ENCODE measurements around the gene SMAD3.
A peak's percentile ranks its signal among the peaks of the same experiment; 100 is the strongest.

Gene SMAD3

DNA sequence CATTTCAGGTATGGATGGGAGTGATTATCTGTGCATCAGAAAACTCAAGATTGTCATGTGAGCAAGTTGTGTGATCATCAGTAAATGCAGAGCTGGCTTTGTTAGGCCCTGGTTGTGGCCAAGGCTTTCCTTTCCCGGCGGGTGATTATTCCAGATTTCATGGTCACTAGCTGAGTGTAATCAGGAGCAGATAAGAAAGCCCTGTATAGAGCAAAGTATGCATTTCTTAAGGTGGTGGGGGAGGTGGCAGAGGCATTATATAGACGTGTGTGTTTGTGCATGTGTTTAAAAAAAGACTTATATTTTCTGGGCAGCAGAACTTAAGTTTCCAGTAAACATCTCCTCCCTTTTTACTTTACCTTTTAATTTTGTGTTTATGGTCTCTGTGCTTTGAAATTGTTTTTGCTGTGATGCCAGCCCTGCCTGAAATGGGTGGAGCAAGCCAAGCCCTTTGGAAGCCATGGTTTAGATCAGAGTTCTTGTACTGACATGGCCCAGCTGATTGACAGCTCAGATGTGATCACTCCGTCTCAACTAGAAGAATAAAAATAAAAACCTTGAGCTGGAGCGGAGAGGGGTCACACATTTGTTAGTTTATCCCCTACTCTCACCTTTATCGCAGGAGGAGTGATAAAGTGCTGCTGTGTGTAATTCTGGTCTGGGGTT is 22.2 kb downstream of the SMAD3 start:
- H3K27me3 ChIP-seq (ENCODE audit: low read depth, low read length): no peaks in the 10 kb centered on the region
- no peaks in the 10 kb centered on the region for H3K9me3 ChIP-seq (ENCODE audit: control insufficient read depth in 1 of 2, low read length in 2 of 2)
- no peaks in the 10 kb centered on the region for H3K36me3 ChIP-seq (ENCODE audit: control insufficient read depth in 1 of 2, insufficient read depth in 2 of 2, low read length in 2 of 2)
- H3K4me3 ChIP-seq (ENCODE audit: low read depth in 1 of 2, low read length in 2 of 2): no peak overlapping the region
- peaks cover 52 to 53% of the 10 kb centered on the region in 2 donors for H3K4me1 ChIP-seq (ENCODE audit: control insufficient read depth in 1 of 2, insufficient read depth in 2 of 2, low read length in 2 of 2)
- peak overlapping the region; percentile 14 for H3K27ac ChIP-seq (ENCODE audit: low read length)

DNA sequence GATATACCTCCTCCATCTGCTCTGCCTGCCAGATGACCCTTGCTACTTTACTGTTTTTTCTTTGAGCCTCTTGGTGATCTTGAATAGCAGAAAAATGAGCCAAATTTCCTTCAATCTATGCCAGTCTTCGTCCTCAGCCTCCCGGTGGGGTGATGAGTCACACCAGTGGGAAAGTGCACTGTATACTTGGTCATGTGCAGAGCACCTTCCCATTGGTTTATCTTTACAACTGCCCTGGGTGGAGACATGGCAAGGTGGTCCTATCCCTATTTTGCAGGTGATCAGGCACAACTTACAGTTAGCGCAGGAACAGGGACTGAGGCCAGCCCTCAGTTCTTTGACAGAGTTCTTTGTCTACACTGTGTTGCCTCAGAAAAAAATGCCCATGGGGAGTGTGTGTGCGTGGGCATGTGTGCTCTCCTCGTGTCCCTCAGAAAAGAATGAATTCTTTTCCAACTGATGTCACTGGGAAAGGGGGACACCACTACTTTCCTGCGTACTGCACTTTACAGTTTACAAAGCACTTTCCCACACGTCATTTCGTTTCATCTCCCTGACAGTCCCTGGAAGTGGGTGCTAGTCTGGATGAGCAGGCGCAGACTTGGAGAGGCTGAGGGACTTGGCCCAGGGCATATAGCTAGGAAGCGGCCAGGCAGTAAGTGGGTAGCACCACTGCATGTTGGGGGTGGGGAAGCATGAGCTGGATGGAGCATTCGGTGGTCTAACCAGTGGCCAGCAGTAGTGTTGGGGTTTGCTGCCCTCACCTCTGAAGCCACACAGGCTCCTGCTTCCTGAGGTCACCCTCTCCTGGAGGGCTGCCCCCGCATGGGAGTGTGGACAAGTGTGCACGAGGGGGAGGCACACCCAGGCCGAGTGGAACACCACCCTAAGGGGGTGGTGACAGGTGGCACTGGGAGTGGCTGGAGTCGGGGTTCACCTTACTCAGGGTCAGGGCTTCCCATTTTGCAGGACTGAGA is 24.1 kb downstream of the SMAD3 start:
- Histone ChIP-seq H3K27ac (ENCODE audit: low read length) (no peak overlapping the region), H3K4me3 (ENCODE audit: low read depth in 1 of 2, low read length in 2 of 2) (no peak overlapping the region), H3K36me3 (ENCODE audit: control insufficient read depth in 1 of 2, insufficient read depth in 2 of 2, low read length in 2 of 2) (peaks cover 3 to 7% of the 10 kb centered on the region in 2 donors), H3K27me3 (ENCODE audit: low read depth, low read length) (no peaks in the 10 kb centered on the region), H3K9me3 (ENCODE audit: control insufficient read depth in 1 of 2, low read length in 2 of 2) (no peaks in the 10 kb centered on the region), H3K4me1 (ENCODE audit: control insufficient read depth in 1 of 2, insufficient read depth in 2 of 2, low read length in 2 of 2) (peaks cover 52 to 53% of the 10 kb centered on the region in 2 donors)

DNA sequence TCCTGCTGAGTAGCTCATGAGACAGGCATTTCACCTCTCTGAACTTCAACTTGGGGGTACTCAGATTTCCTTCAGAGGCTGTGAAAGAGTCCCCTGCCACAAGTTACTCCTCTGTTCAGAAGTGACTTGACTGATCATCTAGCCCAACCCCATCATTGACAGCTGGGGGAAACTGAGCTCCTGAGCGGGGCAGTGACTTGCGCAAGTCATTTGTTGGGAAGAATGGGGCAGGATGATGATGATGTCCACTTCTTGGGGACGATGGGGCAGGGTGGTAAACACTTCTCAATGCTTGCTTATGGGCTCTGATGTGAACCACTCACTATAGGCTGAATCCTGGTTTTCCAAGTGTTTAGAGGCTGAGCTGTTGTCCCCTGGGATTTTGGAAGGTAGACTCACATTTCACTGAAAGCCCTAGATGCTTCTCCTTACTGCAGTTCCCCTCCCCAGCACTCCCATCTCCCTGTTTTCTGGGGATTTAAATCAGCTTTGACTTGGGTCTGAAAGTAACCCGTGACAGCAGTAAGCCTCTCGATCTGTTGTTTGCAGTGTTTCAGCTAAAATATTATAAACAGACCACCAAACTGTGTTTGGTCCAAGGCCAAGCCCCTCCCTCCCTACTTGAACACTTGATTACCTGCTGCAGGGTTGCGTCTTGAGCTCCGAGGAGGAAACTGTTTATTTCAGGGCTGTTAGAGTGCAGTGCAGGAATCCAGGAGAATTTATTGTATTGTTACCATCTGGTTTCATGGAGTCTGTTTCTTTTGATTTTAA is 25.1 kb downstream of the SMAD3 start:
- H3K4me1 ChIP-seq (ENCODE audit: control insufficient read depth in 1 of 2, insufficient read depth in 2 of 2, low read length in 2 of 2): peaks cover 43% of the 10 kb centered on the region in 2 donors
- no peaks in the 10 kb centered on the region for H3K9me3 ChIP-seq (ENCODE audit: control insufficient read depth in 1 of 2, low read length in 2 of 2)
- peak overlapping the region in 1 of 2 donors; percentile 28 for H3K4me3 ChIP-seq (ENCODE audit: low read depth in 1 of 2, low read length in 2 of 2)
- peak overlapping the region; percentile 35 for H3K27ac ChIP-seq (ENCODE audit: low read length)
- no peaks in the 10 kb centered on the region for H3K27me3 ChIP-seq (ENCODE audit: low read depth, low read length)
- H3K36me3 ChIP-seq (ENCODE audit: control insufficient read depth in 1 of 2, insufficient read depth in 2 of 2, low read length in 2 of 2): peaks cover 3 to 7% of the 10 kb centered on the region in 2 donors

DNA sequence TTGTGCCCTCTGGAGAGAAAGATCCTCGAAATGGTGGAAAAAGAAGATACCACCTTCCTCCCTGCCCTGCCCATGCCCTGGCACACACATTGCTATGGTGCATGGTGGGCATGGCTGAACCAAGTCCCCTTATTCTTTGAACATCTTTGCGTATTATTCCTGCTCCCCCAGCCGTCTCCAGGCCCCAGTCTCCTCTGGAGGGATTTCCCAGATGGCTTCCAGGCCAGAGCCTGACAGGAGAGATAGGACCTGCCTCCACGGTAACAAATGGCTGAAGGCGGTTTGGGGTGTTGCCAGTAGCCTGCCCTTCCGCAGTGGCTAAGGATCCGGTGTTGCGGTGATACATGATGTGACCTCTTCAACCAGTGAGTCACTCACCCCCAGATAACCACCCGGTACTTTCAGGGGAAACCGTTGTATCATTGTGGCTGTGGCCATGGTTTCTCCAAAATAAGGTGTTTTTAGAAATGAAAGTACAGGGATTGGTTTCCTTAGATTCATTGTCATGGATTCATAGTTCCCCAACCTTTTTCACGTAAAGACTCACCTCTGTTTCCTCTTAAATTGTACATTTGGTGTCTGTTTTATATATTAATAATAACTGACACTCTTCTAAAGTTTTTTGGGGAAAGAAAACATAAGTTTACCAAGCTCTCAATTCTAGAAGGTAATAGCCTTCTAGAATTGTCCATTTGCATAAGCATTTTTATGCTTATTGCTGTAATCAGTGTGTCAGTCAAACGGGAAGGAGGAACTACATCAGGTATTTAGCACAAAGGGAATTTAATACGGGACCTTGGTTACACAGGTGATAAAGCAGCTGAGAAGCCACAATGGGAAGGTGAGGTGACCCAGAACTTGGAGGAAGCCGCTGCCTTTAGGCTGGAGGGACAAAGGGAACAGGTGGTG is 25.9 kb downstream of the SMAD3 start:
- H3K4me1 ChIP-seq (ENCODE audit: control insufficient read depth in 1 of 2, insufficient read depth in 2 of 2, low read length in 2 of 2): peaks cover 35% of the 10 kb centered on the region in 2 donors
- H3K4me3 ChIP-seq (ENCODE audit: low read depth in 1 of 2, low read length in 2 of 2): no peak overlapping the region
- H3K27ac ChIP-seq (ENCODE audit: low read length): peak overlapping the region; percentile 35
- H3K36me3 ChIP-seq (ENCODE audit: control insufficient read depth in 1 of 2, insufficient read depth in 2 of 2, low read length in 2 of 2): peaks cover 3 to 7% of the 10 kb centered on the region in 2 donors
- no peaks in the 10 kb centered on the region for H3K27me3 ChIP-seq (ENCODE audit: low read depth, low read length)
- H3K9me3 ChIP-seq (ENCODE audit: control insufficient read depth in 1 of 2, low read length in 2 of 2): no peaks in the 10 kb centered on the region

DNA sequence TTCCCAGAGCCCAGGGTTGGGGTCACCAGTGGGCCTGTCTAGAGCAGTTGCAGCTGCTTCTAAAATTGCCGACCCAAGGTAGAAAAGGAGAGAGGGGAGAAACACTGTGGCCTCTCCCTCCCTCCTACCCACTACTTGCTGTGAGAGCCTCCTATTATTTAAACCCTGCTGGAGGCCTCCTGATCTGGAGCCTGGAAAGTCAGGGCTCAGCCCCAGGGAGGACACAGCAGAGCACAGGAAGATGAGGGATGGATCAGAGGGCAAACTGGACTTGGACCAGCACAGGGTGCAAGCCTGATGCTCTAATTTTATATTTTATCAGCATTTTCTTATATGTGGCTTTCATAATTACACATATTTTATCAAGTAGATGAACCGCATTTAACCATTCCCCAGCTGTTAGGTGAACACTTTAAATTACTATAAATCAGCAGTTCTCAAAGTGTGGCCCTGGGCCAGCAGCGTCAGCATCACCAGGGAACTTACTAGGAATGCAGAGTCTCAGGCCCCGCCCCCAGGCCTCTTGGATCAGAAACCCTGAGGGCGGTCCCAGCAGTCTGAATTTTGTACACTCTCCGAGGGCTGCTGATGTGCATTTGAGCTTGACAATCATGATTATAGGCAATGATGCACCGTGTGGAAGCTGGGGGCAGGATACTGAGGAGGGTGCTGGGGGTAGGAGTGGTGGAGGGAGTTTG is 26.7 kb downstream of the SMAD3 start:
- Histone ChIP-seq H3K27me3 (ENCODE audit: low read depth, low read length) (no peaks in the 10 kb centered on the region), H3K4me1 (ENCODE audit: control insufficient read depth in 1 of 2, insufficient read depth in 2 of 2, low read length in 2 of 2) (peaks cover 30 to 31% of the 10 kb centered on the region in 2 donors), H3K36me3 (ENCODE audit: control insufficient read depth in 1 of 2, insufficient read depth in 2 of 2, low read length in 2 of 2) (peaks cover 3 to 7% of the 10 kb centered on the region in 2 donors), H3K27ac (ENCODE audit: low read length) (peak overlapping the region; percentile 35), H3K9me3 (ENCODE audit: control insufficient read depth in 1 of 2, low read length in 2 of 2) (no peaks in the 10 kb centered on the region), H3K4me3 (ENCODE audit: low read depth in 1 of 2, low read length in 2 of 2) (no peak overlapping the region)

DNA sequence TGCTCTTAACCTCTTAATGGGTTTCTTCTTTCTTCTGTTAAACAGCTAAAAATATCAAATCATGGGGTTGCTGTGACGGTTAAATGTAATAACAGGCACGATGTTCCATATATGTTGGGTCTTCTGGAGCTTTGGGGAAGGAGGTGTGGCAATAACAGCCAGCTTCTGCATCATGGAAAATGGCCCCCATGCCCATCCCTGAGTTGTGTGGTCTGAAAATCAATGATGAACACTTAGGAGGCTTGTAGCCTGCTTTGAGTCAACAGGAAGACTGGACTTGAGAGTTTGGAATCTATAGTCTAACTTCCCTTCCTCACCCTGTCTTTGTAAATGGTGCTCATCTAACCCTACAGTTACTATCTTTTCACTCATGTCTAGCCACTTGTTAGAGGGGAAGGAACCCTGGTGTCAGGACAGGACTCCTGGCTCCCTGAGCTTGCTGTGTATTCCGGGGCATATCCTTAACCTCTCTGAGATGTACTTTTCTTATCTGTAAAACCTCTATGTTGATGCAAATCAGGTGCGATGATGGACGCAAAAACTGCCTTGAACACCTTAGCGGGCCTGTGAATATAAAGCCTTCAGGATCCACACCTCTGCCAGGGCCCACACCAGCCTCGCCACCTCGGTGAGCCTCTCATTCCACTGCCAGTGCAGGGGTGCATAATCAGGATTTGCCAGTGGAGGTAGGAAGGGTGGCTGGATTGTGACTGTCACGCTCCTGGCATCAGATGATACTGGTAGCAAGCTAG is 27.5 kb downstream of the SMAD3 start:
- H3K9me3 ChIP-seq (ENCODE audit: control insufficient read depth in 1 of 2, low read length in 2 of 2): no peaks in the 10 kb centered on the region
- no peaks in the 10 kb centered on the region for H3K27me3 ChIP-seq (ENCODE audit: low read depth, low read length)
- no peak overlapping the region for H3K4me3 ChIP-seq (ENCODE audit: low read depth in 1 of 2, low read length in 2 of 2)
- peaks cover 24 to 31% of the 10 kb centered on the region in 2 donors for H3K4me1 ChIP-seq (ENCODE audit: control insufficient read depth in 1 of 2, insufficient read depth in 2 of 2, low read length in 2 of 2)
- H3K27ac ChIP-seq (ENCODE audit: low read length): no peak overlapping the region
- H3K36me3 ChIP-seq (ENCODE audit: control insufficient read depth in 1 of 2, insufficient read depth in 2 of 2, low read length in 2 of 2): peaks cover 3 to 7% of the 10 kb centered on the region in 2 donors

DNA sequence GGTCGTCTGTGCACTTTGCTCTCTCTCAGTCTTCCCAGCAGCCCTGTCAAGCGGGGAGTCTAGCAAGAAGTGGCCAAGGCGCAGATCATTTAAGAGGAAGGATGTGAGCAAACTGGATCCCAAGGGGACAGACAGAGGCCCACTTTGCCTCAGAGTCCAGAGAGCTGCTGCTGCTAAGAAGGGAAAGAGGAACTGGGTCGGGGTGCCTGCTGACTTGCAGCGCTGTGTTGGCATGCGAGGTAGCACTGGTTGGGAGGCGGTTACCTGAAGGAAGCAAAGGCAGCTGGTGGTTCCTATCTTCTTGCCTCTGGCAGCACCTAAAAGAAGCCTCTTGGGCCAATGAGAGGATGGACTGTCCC is 28.1 kb downstream of the SMAD3 start:
- H3K36me3 ChIP-seq (ENCODE audit: control insufficient read depth in 1 of 2, insufficient read depth in 2 of 2, low read length in 2 of 2): peaks cover 3 to 7% of the 10 kb centered on the region in 2 donors
- peaks cover 24 to 33% of the 10 kb centered on the region in 2 donors for H3K4me1 ChIP-seq (ENCODE audit: control insufficient read depth in 1 of 2, insufficient read depth in 2 of 2, low read length in 2 of 2)
- no peaks in the 10 kb centered on the region for H3K9me3 ChIP-seq (ENCODE audit: control insufficient read depth in 1 of 2, low read length in 2 of 2)
- H3K27ac ChIP-seq (ENCODE audit: low read length): no peak overlapping the region
- no peaks in the 10 kb centered on the region for H3K27me3 ChIP-seq (ENCODE audit: low read depth, low read length)
- no peak overlapping the region for H3K4me3 ChIP-seq (ENCODE audit: low read depth in 1 of 2, low read length in 2 of 2)

DNA sequence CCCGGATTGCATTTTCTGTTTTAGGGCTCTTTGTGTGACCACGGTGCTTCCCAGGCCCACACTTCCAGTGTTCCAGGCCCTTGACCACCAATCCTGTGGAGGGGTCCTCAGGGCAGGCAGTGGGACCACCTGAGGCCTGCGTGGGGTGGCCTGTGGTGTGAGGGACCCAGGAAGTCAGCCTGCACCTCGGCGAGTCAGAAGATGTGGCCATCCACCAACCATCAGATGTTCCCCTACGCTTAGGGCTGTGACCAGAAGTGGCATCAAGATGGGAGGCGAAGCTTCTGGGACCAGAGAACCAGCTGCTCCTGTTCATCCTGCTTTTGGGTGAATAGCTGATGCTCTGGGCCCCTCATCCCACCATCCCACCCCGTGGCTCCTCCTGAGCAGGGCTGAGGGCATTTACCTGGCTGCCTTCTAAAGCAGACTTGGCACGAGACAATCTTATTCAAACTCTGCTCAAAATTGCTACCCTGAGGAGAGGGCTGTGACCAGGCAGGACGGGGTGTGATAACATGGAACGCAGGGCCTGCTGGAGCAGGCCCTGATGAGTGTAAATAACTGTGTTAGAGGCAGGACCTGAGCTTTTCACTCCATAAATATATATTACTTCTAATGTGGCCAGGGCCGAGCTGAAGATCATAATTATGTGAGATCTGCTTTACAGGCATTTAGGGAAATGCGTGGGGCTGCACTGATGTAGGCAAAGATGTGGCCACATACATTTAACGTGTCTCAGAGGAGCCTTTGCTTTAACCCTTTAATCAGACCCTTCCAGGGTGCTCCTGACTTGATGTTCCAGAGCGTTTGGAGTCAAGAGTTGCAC is 28.8 kb downstream of the SMAD3 start:
- H3K27ac ChIP-seq (ENCODE audit: low read length): no peak overlapping the region
- no peak overlapping the region for H3K4me3 ChIP-seq (ENCODE audit: low read depth in 1 of 2, low read length in 2 of 2)
- H3K27me3 ChIP-seq (ENCODE audit: low read depth, low read length): no peaks in the 10 kb centered on the region
- H3K36me3 ChIP-seq (ENCODE audit: control insufficient read depth in 1 of 2, insufficient read depth in 2 of 2, low read length in 2 of 2): peaks cover 3 to 7% of the 10 kb centered on the region in 2 donors
- H3K4me1 ChIP-seq (ENCODE audit: control insufficient read depth in 1 of 2, insufficient read depth in 2 of 2, low read length in 2 of 2): peaks cover 22 to 36% of the 10 kb centered on the region in 2 donors
- no peaks in the 10 kb centered on the region for H3K9me3 ChIP-seq (ENCODE audit: control insufficient read depth in 1 of 2, low read length in 2 of 2)

DNA sequence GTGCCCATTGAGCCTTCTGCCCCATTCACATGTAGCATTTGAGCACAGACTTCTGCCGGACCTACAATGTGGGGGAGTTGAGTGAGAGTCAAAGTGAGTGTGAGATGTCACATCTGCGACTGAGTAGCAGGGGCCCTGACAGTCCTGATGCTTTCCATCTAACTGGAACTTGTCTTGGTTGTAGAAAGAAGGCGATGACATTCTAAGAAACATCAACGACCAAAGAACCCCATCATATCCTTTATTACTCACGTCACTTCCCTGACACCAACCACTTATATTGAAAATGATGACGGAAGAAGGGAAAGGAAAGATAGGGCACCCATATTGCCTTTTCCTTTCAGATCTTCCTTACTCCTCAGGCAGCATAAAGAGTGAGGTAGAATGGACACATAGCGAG is 30.5 kb downstream of the SMAD3 start:
- Histone ChIP-seq H3K27me3 (ENCODE audit: low read depth, low read length) (no peaks in the 10 kb centered on the region), H3K36me3 (ENCODE audit: control insufficient read depth in 1 of 2, insufficient read depth in 2 of 2, low read length in 2 of 2) (peaks cover 3 to 7% of the 10 kb centered on the region in 2 donors), H3K4me1 (ENCODE audit: control insufficient read depth in 1 of 2, insufficient read depth in 2 of 2, low read length in 2 of 2) (peaks cover 6 to 25% of the 10 kb centered on the region in 2 donors)

More for the DNA sequence above, 30.5 kb downstream of the SMAD3 start:
- Histone ChIP-seq H3K4me3 (ENCODE audit: low read depth in 1 of 2, low read length in 2 of 2) (no peak overlapping the region), H3K9me3 (ENCODE audit: control insufficient read depth in 1 of 2, low read length in 2 of 2) (no peaks in the 10 kb centered on the region), H3K27ac (ENCODE audit: low read length) (no peak overlapping the region)
